DND-41 (cell line): ENCODE data around the gene KRT36.

Experiments
- EZH2 ChIP-seq: IDR thresholded peaks from 3 replicates; pipeline ENCODE4 v1.6.1; 2012; ENCODE audit warnings: borderline replicate concordance, low read depth, mild to moderate bottlenecking, moderate library complexity, low read length, inconsistent platforms; ENCODE audit not compliant: severe bottlenecking
- TF ChIP-seq, protein P1 (sequence below): IDR thresholded peaks from 2 replicates; pipeline ENCODE4 v1.5.1; 2012; ENCODE audit warnings: borderline replicate concordance, low read length, moderate library complexity, mild to moderate bottlenecking; ENCODE audit not compliant: poor library complexity, severe bottlenecking; ENCODE audit errors: extremely low read depth

DNA sequence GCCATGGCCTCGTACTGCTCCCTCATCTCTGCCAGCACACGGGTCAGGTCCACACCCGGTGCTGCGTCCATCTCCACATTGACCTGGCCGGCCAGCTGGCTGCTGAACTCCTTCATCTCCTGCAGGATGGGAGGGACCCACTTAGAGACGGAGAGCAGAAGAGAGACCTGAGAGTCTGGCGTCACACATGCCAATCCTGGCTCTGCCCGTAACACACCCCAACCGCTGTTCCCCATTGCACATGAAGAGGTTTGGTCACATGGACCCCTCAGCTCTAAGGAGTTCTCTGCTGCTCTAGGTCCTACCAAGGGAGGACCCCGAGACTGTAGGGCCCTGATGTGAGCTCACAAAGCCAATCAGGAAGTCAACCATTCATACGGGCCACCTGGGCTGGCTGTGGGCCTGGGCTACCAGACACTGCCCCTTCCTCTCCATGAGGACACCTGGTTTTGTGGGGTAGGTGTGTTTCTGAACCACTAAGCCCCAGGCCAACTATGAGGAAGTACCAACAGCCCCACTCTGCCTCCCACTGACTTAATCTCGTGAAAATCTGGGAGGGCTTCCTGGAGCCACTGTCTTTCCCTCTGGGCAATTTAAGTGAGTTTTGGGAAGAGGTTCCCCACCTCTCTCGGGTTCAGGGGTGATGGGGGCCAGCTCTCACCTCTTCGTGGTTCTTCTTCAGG is 26.6 kb upstream of the KRT36 start:
- TF ChIP-seq, protein P1, sequence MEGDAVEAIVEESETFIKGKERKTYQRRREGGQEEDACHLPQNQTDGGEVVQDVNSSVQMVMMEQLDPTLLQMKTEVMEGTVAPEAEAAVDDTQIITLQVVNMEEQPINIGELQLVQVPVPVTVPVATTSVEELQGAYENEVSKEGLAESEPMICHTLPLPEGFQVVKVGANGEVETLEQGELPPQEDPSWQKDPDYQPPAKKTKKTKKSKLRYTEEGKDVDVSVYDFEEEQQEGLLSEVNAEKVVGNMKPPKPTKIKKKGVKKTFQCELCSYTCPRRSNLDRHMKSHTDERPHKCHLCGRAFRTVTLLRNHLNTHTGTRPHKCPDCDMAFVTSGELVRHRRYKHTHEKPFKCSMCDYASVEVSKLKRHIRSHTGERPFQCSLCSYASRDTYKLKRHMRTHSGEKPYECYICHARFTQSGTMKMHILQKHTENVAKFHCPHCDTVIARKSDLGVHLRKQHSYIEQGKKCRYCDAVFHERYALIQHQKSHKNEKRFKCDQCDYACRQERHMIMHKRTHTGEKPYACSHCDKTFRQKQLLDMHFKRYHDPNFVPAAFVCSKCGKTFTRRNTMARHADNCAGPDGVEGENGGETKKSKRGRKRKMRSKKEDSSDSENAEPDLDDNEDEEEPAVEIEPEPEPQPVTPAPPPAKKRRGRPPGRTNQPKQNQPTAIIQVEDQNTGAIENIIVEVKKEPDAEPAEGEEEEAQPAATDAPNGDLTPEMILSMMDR, result no peak
- TF ChIP-seq EZH2, result no peak
